BJ (cell line): ENCODE measurements around the gene NXF1. TPM values are rescaled to one million over a fixed set of nuclear protein-coding genes. Genes with fewer than 3 reads are reported as not detected.

Source experiments
- CTCF ChIA-PET: fragments of 350-600 bp; formaldehyde crosslinking; extraction: SDS; loops from one replicate; lab custom pipeline; 2021; ENCODE audit warnings: antibody characterized with exemption, inconsistent platforms; lab: Yijun Ruan, JAX
- POLR2A ChIA-PET: fragments of 300-600 bp; sonication (Branson Sonifier 250); formaldehyde crosslinking; extraction: SDS; loops from one replicate; lab custom pipeline; 2021; ENCODE audit warnings: antibody characterized with exemption; lab: Charles Lee
- DNase-seq: peaks from one replicate; pipeline ENCODE4 v3.0.0-alpha.2; 2011; ENCODE audit warnings: low read depth
- H3K27me3 ChIP-seq: 2 replicates; pipeline ENCODE4 v1.6.0; 2011; ENCODE audit warnings: low read length; ENCODE audit not compliant: control insufficient read depth, insufficient read depth
- H3K36me3 ChIP-seq: 2 replicates; pipeline ENCODE4 v1.5.1; 2011; ENCODE audit warnings: low read length; ENCODE audit not compliant: control insufficient read depth, insufficient read depth
- H3K4me3 ChIP-seq: 2 replicates; pipeline ENCODE4 v1.5.1; 2011; ENCODE audit warnings: low read depth, mild to moderate bottlenecking, control low read depth, low read length
- polyA plus RNA-seq: library from polyadenylated mRNA; depleted of rRNA; stranded (reverse); fragments of >200 nt; gene quantifications from 2 replicates; pipeline ENCODE4 v1.2.3, GENCODE V29; 2011
- TF ChIP-seq, protein P1 (sequence below): IDR thresholded peaks from 2 replicates; pipeline ENCODE4 v1.5.1; 2011; ENCODE audit warnings: low read depth, mild to moderate bottlenecking, control low read depth, inconsistent platforms, low read length, moderate library complexity; ENCODE audit not compliant: insufficient read depth

The NXF1 gene
- polyA plus RNA-seq, 1 experiment = 51.0 TPM

DNA sequence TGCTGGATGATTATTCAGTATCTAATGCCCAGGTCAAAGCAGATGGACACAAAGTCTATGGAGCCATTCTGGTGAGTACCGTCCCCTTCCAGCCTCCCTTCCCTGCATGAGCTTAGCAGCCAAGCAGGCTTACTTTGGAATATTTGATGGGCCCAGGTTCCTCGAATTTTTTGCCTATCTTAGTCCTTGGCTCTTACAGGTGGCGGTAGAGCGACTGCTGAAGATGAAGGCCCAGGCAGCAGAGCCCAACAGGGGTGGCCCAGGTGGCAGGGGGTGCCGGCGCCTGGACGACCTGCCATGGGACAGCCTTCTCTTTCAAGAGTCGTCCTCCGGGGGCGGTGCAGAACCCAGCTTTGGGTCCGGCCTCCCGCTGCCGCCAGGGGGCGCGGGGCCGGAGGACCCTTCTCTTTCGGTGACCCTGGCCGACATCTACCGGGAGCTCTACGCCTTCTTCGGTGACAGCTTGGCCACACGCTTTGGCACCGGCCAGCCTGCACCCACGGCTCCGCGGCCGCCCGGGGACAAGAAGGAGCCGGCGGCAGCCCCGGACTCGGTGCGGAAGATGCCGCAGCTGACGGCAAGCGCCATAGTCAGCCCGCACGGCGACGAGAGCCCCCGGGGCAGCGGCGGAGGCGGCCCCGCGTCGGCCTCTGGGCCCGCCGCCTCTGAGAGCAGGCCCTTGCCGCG is 18.8 kb downstream of the NXF1 start:
- Histone ChIP-seq H3K36me3 (peaks cover 15% of the 10 kb centered on the region), H3K4me3 (peak overlapping the region; percentile 69), H3K27me3 (no peaks in the 10 kb centered on the region)
- TF ChIP-seq, protein P1, sequence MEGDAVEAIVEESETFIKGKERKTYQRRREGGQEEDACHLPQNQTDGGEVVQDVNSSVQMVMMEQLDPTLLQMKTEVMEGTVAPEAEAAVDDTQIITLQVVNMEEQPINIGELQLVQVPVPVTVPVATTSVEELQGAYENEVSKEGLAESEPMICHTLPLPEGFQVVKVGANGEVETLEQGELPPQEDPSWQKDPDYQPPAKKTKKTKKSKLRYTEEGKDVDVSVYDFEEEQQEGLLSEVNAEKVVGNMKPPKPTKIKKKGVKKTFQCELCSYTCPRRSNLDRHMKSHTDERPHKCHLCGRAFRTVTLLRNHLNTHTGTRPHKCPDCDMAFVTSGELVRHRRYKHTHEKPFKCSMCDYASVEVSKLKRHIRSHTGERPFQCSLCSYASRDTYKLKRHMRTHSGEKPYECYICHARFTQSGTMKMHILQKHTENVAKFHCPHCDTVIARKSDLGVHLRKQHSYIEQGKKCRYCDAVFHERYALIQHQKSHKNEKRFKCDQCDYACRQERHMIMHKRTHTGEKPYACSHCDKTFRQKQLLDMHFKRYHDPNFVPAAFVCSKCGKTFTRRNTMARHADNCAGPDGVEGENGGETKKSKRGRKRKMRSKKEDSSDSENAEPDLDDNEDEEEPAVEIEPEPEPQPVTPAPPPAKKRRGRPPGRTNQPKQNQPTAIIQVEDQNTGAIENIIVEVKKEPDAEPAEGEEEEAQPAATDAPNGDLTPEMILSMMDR = peak; percentile 100
- peak; percentile 19 for DNase-seq
- ChIA-PET POLR2A (interaction anchor here (1.0 kb wide), 1 partner anchor 25 kb away, joined by 3 read pairs; the partner anchor contains the start of gene POLR2G), CTCF (interaction anchor here (0.7 to 6.8 kb wide), 43 partner anchors 11 to 392 kb away, joined by 3 to 122 read pairs (median 5); partner anchors contain the start of genes BSCL2, GNG3, LRRN4CL and NXF1)

DNA sequence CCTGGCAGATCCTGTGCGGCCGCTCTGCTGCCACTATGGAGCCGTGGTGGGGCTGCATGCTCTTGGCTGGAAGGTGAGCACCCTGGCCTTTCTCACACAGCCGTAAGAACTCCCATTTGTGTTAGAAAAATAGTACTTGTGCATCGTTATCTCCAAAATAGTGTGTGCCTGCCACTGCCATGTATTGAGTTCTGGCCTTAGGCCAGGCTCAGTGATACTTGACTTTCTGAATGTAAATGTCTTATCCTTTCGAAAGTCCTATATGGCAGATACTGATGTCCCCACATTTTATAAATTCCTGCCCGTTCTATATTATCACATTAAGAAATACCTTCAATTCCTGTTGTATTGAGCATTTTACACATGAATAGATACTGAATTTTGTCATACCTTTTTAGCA is 22.5 kb downstream of the NXF1 start:
- TF ChIP-seq, protein P1 = no peak
- H3K4me3 ChIP-seq = no peak overlapping the region
- ChIA-PET POLR2A (no interaction called here), CTCF (no interaction called here)
- DNase-seq = no peak
- H3K36me3 ChIP-seq = peaks cover 14% of the 10 kb centered on the region
- no peaks in the 10 kb centered on the region for H3K27me3 ChIP-seq

DNA sequence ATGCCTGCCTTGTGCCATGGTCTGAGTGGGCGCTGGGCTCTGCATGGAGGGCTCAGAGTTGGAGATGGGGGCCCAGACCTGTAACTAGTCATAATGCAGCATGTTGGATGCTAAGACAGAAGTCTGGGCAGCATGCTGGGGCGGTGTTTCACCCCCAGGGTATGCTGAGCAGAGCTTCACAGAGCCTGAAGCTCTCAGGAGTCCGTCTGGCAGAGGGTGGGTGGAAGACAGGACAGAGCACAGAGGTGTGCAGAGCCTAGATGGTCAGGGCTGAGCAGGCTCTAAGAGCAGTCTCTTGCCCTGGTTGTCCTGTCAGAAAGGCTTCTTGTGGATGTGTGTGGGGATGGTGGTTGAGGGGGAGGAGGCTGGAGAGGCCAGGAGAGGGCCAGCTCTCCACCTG is 26.8 kb downstream of the NXF1 start:
- Histone ChIP-seq H3K27me3 (no peaks in the 10 kb centered on the region), H3K36me3 (peaks cover 17% of the 10 kb centered on the region), H3K4me3 (no peak overlapping the region)
- POLR2A ChIA-PET = no interaction called here
- DNase-seq = no peak
- CTCF ChIA-PET = interaction anchor here (0.6 to 12.0 kb wide), 3 partner anchors 8 to 90 kb away, joined by 3 to 122 read pairs (median 4); partner anchors contain the start of genes STX5 and TMEM179B
- TF ChIP-seq, protein P1 = no peak

DNA sequence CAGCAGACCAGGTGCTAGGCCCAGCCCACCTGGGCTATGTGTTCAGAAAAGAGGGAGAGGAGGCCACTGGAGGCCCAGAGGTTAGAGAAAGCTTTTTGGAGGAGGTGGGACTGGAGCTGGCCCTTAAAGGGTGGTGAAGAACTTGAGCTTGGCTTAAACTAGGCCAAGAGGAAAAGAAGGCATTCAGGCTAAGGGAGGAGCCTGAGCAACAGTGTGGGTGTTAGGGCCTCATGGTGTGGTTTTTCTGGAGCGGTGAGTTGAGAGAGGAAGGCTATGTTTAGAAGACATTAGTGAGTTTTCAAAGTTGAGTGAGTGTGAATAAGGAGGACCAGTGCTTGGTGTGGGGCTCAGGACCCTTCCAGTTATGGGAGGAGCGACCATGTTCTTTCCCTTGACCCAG is 27.9 kb downstream of the NXF1 start:
- ChIA-PET CTCF (interaction anchor here (0.7 to 12.0 kb wide), 2 partner anchors 9 to 82 kb away, joined by 3 to 122 read pairs; partner anchors contain the start of gene TMEM179B), POLR2A (no interaction called here)
- TF ChIP-seq, protein P1 = no peak
- Histone ChIP-seq H3K27me3 (no peaks in the 10 kb centered on the region), H3K36me3 (peaks cover 16% of the 10 kb centered on the region), H3K4me3 (no peak overlapping the region)
- DNase-seq = no peak

DNA sequence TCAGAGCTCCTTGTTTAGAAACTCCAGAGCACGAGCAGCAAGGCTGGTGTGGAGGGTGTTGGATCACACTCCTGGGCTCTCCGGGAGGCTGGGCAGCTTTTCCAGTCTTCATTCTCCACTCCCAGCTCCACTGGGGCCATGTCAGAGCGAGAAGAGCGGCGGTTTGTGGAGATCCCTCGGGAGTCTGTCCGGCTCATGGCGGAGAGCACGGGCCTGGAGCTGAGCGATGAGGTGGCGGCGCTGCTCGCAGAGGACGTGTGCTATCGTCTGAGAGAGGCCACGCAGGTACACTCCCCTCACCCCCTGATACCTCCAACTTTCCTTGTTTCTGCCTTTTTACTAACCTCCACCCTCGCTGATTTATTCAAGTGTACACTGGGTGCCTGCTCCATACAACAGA is 29.6 kb downstream of the NXF1 start:
- Histone ChIP-seq H3K4me3 (no peak overlapping the region), H3K27me3 (no peaks in the 10 kb centered on the region), H3K36me3 (peaks cover 10% of the 10 kb centered on the region)
- ChIA-PET CTCF (interaction anchor here (1.2 to 12.0 kb wide), 2 partner anchors 11 to 106 kb away, joined by 3 to 122 read pairs; partner anchors contain the start of gene TMEM179B), POLR2A (no interaction called here)
- no peak for DNase-seq
- TF ChIP-seq, protein P1 = no peak
